Measurements from ENCODE around the gene KLHL17.

The KLHL17 gene

DNA sequence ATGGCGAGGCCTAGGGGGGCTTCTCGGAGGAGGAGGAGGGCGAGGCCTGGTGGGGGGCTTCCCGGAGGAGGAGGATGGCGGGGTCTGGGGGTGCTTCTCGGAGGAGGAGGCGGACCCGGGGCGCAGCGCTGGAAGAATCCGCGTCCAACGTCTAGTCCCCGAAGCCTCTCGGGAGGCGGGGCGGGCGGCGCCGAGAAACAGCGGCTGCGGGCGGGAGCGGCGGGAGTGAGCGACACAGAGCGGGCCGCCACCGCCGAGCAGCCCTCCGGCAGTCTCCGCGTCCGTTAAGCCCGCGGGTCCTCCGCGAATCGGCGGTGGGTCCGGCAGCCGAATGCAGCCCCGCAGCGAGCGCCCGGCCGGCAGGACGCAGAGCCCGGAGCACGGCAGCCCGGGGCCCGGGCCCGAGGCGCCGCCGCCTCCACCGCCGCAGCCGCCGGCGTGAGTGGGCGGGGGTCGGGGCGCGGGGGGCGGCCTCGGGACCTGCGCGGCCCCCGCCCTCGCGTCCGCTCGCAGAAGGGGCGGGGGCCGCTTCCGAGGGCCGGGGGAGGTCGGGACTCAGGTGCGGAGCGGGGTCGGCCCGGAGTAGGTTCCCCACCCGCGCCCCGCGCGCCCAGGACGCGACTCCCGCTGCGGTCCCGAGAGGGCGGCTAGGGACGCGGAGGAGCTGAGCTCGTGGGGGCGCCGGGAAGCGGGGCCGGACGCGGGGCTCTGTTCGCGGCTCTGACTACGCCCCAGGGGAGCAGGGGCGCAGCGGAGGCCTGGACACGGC, at the start of gene KLHL17:
TSS of gene KLHL17 (plus strand) at position 222 of the 769 bp plus-strand sequence. CDS start at position 332, 110 bp downstream.
- peak; percentile 75 to 86 for DNase-seq (ENCODE audit: low read depth in 2 of 2)

DNA sequence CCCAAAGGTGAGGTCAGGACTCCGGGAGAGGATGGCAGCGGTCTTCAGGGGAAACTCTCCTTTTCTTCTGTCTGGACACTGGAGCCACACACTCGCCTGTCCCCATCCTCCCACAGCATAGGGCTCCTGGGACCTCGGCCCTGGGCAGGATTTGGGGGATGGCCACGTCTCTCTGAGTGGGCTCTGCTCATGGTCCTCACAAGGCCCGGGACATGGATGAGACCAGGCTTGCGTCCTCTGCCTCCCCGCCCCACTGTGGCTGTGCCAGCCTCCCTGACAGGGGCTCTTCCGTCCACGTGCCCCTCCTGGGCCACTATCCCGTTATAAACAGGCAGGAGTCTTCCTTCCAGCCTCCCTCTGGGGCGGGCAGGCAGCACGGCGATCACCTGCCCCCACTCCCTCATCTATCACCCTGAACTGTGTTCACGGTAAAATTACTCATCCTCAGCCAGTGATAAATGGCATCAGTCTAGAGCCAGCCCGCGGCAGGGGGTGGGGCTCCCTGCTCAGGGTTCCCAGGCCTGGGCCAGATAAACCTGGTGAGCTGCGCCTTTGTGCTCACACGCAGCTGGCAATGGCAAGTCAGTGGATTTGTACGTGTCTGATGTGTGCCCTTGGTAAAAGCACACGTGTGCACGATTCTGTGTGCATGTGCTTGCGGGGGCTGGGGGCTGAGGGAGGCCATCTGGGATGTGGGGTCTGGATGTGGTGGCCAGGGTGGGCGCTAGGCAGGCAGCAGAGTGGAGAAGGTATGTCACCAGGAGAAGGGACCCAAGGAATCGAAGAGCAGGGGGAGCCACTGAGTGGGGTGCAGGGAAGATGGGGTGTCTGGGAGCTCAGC, 49.3 kb upstream of the KLHL17 start:
- no peak for DNase-seq (ENCODE audit: low read depth in 2 of 2)

DNA sequence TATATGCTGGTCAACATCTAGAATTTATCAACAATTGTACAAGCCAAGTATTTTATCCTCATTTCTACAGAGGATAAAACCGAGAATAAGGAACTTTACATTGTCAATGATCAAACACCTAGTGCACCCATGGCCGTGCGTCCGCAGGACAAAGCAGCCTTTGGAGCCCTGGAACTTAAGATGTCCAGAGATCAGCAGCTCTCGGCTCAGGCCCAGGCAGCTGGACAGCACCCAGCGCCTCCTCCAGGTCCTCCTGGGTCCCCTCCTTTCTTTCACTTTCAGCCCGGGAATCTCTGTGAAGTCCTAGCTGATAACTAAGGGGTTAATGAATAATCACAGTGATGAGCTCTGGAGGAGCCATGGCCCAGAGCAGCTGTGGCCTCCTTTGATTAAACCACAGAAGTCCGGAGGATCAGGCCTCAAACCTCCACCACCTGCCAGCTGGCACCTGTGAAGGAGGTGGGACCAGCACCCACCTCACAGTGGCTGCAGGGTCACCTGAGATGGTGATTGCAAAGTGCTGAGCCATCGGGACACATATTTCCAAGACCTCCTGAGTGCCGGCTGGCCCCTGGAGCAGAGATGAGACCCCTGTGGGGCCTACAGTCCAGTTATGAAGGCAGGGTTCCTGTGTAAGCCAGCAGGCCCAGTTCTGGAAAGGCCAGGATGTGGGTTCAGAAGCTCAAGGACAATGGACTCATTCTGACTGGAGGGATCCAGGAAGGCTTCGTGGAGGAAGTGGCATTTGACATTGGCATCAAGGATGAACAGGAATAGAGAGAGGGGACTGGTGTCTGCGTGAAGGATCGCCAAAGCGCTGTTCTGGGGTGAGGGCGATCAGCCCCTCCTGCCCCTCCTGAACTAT, 48.3 kb upstream of the KLHL17 start:
- DNase-seq (ENCODE audit: low read depth in 2 of 2) = no peak

DNA sequence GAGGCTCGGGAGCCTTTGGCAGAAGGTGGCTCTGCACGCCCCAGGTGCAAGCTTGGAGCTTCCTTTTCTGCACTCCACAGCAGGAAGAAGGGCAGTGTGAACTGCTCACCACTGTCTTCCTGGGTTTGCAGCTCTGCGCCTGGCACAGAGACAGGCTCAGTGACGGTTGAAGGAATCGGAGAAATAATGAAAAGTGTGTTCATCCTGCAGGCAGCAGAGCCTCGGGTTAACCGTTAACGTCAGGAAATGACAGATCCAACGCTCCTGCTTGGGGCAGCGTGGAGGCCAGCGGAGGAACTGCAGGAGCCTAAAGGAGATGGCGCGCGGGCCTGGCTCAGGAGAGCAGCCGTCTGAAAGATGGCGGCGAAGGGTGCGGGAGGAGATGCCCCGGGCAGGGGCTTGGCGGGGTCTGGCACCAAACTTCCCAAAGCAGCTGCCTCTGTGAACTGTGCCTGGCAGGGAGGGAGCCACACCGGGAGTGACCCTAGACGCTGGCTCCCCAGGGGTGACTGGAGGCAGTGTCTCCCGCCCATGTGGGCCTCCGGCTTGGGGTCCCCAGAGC, 47.6 kb upstream of the KLHL17 start:
- DNase-seq (ENCODE audit: low read depth in 2 of 2) = no peak

DNA sequence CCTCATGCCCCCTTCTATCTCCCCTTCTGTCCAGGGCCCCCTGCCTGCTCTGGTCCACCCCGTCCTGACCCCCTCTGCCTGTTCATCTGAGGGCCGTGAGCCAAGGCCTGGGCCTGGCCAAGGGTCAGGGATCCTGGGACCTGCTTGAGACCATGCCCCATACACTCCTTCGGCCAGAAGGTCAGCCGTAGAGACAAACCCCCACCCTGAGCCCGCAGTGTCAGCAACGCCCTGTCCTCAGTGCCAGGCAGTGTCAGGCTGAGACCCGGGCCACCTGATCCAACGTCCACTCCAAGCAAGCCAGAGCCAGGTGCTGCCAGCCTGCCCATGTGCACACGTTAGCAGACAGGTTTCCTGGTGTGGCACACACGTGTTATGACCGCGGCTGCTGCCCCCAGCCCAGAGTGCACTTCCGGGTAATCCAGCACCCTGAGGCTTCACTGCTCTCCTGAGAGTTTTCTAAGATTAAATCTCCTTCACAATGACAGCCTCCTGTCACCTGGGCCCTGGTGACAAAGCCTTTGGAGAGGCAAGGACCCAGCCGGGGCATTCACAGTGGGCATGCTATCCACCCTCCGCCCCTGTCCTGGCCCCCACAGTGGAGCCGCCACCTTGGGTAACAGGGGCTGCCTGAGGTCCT, 46.8 kb upstream of the KLHL17 start:
- DNase-seq (ENCODE audit: low read depth in 2 of 2) = no peak

DNA sequence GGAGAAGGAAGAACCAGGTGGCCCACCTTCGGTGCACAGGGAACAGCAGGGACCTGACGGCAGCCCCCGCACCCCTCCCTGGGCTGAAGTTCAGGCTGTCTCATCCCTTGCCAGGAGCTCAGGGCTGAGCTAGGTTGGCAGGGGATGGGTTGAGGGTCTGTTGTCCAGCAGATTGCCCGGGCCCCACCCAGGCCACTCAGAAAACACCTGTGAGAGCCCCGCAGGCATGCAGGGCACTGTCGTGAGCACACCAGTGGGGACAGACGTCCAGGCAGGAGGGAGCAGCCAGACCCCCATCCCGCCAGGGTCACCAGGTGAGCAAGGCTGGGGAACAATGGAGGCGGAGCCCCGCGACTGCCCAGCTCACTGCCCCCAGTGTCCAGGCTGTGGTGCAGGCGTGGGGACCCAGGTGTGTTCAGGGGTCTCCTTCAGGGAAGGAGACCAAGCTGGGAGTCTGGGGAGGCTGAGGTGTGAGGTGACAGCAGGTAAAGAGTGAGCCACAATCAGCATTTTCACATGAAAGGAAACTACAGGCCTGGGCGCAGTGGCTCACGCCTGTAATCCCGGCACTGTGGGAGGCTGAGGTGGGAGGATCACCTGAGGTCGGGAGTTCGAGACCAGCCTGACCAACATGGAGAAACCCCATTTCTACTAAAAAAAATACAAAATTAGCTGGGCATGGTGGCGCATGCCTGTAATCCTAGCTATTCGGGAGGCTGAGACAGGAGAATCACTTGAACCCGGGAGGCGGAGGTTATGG, 46.1 kb upstream of the KLHL17 start:
- DNase-seq (ENCODE audit: low read depth in 2 of 2) = no peak

DNA sequence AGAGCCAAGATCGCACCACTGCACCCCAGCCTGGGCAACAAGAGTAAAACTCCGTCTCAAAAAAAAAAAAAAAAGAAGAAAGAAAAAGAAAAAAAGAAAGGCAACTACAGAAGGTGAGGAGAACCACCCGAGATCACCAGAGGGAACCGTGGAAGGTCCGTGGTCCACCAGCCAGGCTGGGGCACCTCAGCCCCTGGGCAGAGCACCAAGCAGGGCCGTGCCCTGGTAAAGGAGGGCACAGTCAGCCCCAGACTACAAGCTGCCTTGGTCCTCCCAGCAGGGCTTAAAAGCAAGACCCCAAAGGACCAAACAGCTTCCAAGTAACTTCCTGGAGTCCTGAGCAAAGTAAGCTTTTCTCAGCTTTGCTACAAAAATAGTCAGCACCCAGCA, 45.5 kb upstream of the KLHL17 start:
- DNase-seq (ENCODE audit: low read depth in 2 of 2) = no peak

DNA sequence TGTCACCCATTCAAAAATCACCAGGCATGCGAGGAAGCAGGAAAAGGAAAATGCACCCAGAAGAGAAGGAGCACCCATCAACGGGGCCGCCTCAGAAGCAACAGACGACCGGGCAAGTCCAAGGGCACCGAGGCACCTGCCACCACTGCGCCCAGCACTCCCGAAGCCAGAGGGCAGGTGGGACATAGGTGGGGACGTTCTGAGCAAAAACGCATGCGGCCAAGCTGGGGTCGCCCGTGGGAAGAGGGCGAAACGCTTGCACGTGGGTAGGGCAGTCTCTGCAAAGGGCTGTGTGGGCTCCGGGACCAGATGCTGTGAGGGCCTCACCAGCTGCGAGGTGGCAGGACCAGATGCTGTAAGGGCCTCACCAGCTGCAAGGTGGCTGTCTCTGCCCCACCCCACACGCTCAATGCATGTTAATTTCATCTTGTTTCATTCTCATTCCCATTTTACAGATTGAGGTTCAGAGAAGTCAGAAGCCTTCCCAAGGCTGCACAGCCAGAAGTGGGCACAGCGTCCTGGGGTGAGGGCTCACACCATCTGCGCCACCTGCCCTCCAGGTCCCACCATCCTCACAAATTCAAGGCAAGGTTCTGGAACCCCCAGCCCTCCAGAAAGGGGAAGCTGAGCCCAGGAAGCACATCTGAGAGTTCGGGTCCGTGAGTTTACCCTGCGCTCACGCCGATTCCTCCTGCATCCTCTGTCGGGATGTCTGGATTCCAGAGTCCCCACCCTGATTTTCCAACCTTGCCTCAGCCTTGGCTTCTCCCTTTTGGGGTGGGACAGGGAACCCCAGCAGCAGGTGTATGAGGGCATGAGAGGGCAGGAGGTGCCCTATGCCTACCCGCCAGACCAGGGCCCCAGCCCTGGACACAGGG, 44.9 kb upstream of the KLHL17 start:
- DNase-seq (ENCODE audit: low read depth in 2 of 2) = no peak

DNA sequence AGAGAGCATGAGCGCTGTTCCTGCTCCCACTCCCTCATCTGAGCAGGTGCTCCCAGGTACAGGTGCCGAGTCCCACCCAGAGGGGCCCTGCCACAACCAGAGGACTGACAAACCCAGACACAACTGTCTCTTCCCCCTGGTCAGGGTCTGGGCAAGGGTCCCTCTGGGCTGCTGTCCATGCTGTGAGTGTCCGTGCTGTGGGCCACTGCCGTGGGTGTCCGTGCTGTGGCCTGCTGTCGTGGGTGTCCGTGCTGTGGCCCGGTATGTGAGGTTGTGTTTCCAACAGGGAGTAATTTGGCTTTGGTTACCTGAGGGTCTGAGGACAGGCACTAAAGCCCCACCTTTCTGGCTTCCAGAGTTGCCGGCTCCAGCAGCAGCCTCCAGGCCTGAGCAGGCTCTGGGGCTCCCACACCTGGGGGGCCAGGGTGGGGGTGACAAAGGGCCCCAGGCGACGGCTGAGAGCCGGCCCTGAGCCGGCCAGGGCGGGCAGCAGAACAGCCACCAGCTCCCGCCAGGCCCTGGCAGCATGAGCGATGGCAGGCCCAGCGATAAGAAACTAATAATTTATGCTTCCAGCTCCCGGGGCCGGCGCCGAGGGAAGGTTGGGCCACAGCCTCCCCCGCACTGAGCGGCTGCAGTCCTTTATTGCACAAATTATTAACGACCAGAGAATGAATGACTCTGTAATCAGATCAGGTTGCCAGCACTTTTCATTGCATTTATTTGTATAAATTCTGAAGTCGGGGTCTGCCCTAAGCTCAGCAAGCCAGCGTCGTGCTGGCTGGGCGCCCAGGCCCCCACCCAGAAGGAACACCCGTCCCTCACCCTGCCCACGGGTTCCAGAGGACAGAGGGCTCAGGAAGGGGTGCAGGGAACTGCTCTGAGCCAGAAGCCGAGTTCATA, 44.0 kb upstream of the KLHL17 start:
- no peak for DNase-seq (ENCODE audit: low read depth in 2 of 2)

DNA sequence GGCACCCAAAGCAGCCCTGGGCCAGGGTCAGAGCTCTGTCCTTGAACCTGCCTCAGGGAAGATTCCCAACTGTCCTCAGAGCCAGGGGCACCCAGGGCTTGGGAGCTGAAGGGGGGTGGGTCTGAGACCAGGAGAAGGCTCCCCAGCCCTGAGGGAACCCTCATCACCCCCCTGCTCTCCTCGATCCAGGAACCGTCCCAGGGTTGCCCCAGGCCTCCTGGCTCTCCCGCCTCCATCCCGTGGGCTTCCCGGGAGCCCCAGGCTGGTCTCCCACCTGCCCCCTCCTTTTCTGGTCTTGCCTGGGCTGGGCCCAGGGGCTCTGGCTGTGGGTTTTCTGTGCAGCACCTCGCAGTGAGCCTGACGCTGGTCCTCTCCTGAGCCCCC, 43.3 kb upstream of the KLHL17 start:
- DNase-seq (ENCODE audit: low read depth in 2 of 2) = no peak

DNA sequence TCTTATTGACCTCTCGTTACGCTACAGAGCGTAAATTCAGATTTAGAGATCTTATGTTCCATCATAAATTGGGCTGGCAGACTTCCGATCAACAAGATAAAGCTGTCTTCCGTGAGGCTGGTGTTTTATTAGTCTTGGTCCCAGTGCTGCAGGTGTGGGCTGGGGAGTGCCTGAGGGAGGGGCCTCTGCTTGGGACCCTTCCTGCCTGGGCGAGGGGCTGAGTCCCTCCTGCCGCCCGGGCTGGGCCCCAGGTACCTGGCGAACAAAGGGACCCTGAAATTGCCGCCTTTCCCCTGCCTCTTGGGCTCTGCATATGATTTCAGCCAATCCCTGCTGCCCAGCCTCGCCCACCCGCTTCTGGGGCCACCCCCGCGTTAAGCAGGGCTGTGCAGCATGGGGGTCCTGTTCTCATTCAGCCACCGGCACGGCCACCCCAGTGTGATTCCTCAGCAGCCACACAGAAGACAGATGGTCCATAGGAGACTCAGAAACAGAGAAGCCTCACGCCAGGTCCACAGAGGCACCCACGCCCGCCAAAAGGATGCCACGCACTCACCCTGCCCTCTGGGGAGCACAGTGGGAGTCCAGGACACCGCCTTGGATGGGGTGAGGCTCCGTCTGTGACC, 42.8 kb upstream of the KLHL17 start:
- DNase-seq (ENCODE audit: low read depth in 2 of 2) = no peak

DNA sequence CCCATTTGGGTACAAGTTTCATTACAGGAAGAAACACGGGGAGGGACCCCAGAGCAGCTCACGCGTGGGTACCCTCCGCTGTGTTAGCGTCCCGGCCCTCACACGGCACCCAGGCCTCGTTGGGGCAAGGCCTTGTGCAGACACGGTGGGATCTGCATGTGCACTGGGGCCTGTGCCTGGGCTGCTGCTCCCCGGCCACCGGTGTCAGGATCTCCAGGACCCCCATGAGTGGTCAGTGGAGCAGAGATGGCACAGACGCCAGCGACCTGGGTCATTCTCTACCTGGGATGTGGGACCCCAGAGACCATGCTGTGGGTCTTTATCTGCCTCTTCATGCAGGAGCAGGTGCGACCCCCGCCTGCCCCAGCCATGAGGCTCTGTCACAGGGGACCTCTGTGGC, 42.0 kb upstream of the KLHL17 start:
- no peak for DNase-seq (ENCODE audit: low read depth in 2 of 2)

DNA sequence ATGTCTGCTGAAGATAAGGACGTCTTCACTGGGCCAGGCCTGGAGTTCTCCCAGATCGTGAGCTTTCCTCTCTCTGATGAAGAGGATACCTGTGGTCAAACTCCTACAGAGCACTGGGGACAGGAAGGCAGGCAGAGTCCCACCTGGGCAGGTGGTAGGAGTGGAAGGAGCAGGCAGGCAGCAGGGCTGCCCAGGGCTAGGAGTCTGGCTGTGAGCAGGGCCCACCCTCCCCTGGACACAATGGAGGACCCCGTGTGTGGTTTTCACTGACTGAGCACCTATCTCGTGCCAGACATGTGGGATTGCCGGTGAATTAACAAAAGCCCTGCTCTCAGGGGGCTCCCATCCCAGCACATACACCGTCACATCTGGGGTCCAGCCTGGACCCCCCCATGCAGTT, 41.5 kb upstream of the KLHL17 start:
- no peak for DNase-seq (ENCODE audit: low read depth in 2 of 2)

DNA sequence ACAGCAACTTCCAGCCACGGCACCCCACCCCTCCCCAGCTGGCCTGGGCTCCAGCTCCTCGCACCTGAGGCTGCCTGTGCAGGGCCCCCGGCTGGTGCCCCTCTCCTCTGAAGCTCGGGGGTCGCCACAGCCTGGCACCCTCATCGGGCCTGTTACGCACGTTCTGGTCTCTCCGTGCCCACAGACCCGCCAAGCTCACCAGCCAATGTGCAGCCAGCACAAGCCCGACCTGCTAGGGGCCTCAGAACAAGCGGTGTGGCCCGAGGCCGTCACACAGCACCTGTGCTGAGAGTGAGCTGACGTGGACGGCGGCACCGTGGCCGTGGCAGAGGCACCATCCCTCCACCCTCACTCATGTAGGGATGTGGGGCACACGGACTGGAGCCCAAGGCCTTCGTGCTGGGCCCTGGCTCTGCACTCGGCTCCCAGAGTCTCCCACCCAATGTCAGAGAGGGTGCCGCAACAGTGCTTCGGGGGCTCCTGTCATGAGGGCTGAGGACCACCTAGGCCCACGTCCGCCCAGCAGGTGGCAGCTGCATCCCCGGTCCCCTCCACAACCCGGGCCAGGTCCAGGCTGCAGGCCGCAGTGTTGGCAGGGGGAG, 41.0 kb upstream of the KLHL17 start:
- DNase-seq (ENCODE audit: low read depth in 2 of 2) = no peak

DNA sequence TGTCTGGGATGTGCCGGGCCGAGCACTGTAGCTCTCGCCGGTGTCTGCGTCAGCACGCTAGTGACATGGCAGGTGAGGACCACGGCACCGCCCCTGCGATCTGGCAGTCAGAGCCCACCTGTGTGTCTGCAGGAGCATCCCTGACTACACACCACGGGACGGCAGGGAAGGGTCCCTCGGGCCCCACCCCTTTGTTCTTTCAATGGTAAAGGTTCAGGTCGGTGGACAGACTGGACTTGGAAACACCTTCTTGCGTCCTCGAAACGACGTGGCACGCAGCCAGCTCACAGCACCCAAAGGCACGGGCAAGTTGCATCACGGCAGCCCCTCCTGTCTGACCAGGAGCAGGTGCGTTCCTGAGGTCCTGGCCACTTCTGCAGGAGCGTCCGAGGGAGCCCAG, 40.4 kb upstream of the KLHL17 start:
- no peak for DNase-seq (ENCODE audit: low read depth in 2 of 2)

DNA sequence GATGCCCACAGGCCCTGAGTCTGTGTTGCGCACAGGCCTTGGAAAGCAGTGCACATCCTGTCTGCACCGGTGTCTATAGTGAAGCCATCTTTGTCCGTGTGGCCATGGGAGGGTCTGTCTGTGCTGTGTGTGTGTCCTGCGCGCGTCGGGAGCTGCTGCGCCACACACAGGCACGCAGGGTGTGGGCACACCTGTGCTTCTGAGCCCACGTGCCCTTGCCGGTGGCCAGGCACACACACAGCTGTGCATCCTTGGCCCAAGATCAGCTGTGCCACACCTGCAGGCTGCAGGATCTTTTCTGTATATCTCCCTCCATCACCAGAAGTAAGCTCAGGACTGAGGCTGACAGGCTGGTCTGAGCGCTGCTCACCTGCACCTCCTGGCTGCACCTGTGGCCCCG, 39.9 kb upstream of the KLHL17 start:
- DNase-seq (ENCODE audit: low read depth in 2 of 2) = no peak

DNA sequence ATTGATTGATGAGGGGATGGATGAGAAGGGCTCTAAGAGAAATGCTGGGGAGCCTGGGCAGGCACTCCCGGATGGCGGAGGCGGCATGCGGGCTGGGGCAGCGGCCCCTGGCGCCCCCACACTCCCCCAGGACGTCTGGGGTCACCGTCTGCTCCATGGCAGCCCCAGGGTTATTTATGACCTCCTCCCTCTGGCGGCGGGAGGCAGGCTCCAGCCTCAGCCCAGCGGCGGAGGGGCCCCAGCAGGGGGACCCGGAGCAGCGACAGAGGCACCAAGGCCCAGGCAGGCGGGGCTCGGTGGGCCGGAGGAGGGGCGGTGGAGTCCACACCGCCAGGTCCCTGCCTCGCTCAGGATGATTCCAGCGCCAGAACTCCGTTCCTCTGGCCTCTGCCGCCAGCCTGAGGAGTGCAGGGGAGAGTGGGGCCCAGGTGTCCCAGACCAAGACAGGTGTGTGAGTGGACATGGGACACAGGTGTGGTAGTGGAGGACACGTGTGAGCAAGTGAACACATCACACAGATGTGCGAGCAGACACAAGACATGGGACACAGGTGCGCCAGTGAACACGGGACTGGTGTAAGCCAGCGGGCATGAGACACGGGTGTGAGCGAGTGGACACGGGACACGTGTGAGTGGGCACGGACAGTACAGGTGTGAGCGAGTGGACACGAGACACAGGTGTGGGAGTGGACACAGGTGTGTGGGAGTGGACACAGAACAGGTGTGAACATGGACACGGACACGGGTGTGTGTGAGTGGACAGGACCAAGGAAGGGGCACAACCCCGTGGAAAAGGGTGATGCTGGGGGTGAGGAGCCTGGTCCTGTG, 39.2 kb upstream of the KLHL17 start:
- no peak for DNase-seq (ENCODE audit: low read depth in 2 of 2)
